ENCODE data around the gene HOMER3. TPM values are rescaled to one million over a fixed set of nuclear protein-coding genes. Genes with fewer than 3 reads are reported as not detected.

The HOMER3 gene
- total and polyA plus RNA-seq, 2 donors (not counting 1 experiment from before 2014, with no cell fraction given): 23.7 to 70.2 TPM

- H3K9ac ChIP-seq (ENCODE audit: insufficient read depth, low read length): no peak overlapping the region
- H3K9me3 ChIP-seq (ENCODE audit: control insufficient read depth, insufficient read depth, low read depth, low read length): no peaks in the 10 kb centered on the region
- no peak for DNase-seq (ENCODE audit: low read depth in 2 of 2)
- no peak overlapping the region for H3K27ac ChIP-seq (ENCODE audit: insufficient read depth, low read length)
- H4K20me1 ChIP-seq (ENCODE audit: control insufficient read depth, extremely low read depth, insufficient read depth, low read length): no peaks in the 10 kb centered on the region
- peaks cover 9% of the 10 kb centered on the region for H3K36me3 ChIP-seq (ENCODE audit: control insufficient read depth, insufficient read depth, low read length)
- H3K4me3 ChIP-seq (replicated peaks in 1 of 4; ENCODE audit: control extremely low read depth in 1 of 4, insufficient read depth in 1 of 4, low read depth in 3 of 4, low read length in 4 of 4): no peak overlapping the region
- peaks cover 2% of the 10 kb centered on the region for H3K4me1 ChIP-seq (ENCODE audit: control insufficient read depth, extremely low read depth, insufficient read depth, low read length)
- no peak overlapping the region for H2AFZ ChIP-seq (ENCODE audit: low read length)
- peaks cover 13% of the 10 kb centered on the region for H3K27me3 ChIP-seq (ENCODE audit: control insufficient read depth, insufficient read depth, low read length)
- no peak for TF ChIP-seq EZH2 (IDR thresholded peaks at IDR 0.05; ENCODE audit: low read length, missing control alignments)
- H3K79me2 ChIP-seq (ENCODE audit: control insufficient read depth, insufficient read depth, low read length): no peaks in the 10 kb centered on the region
- no peak overlapping the region for H3K4me2 ChIP-seq (ENCODE audit: extremely low read depth, insufficient read depth, low read length)
Measured at GRCh38 chr19:18898607-18899408, 42.2 kb downstream of the HOMER3 start.

DNA sequence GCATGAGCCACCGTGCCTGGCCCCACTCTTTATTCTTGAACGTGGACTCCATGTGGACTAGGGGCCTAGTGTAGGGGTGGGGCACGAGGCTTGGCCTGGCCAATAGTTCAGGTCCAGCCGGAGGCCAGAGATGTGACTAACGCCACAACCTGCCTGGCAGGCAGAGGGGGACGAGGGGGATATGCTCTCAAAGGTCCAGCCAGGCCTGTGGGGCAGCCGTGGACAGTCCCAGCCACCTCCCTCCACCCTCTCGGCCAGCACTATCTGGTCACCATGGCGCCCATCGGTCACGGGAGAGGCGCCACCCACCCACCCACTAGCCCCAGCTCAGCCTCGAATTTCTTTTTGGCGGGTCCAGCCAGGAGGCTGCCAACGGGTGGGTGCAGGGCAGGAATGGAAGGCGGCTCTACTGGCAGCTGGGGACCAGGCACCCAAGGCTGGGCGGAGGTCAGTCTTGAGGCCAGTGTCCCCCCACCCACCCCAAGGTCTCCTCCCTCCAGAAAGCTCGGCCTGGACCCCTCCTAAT, 42.9 kb downstream of the HOMER3 start:
- Histone ChIP-seq H3K27ac (ENCODE audit: insufficient read depth, low read length) (no peak overlapping the region), H3K4me1 (ENCODE audit: control insufficient read depth, extremely low read depth, insufficient read depth, low read length) (peaks cover 2% of the 10 kb centered on the region), H3K36me3 (ENCODE audit: control insufficient read depth, insufficient read depth, low read length) (peaks cover 9% of the 10 kb centered on the region), H2AFZ (ENCODE audit: low read length) (no peak overlapping the region), H3K4me2 (ENCODE audit: extremely low read depth, insufficient read depth, low read length) (no peak overlapping the region), H3K9me3 (ENCODE audit: control insufficient read depth, insufficient read depth, low read depth, low read length) (no peaks in the 10 kb centered on the region), H3K27me3 (ENCODE audit: control insufficient read depth, insufficient read depth, low read length) (peaks cover 18% of the 10 kb centered on the region), H3K4me3 (replicated peaks in 1 of 4; ENCODE audit: control extremely low read depth in 1 of 4, insufficient read depth in 1 of 4, low read depth in 3 of 4, low read length in 4 of 4) (no peak overlapping the region), H3K9ac (ENCODE audit: insufficient read depth, low read length) (no peak overlapping the region), H3K79me2 (ENCODE audit: control insufficient read depth, insufficient read depth, low read length) (no peaks in the 10 kb centered on the region), H4K20me1 (ENCODE audit: control insufficient read depth, extremely low read depth, insufficient read depth, low read length) (no peaks in the 10 kb centered on the region)
- DNase-seq (ENCODE audit: low read depth in 2 of 2): peak in 1 of 2 donors; percentile 34
- TF ChIP-seq CTCF (conservative IDR thresholded peaks at IDR 0.05 in 1 of 2, IDR thresholded peaks at IDR 0.05 in 1 of 2; ENCODE audit: low read depth in 1 of 2, low read length in 2 of 2): no peak
- no peak for TF ChIP-seq EZH2 (IDR thresholded peaks at IDR 0.05; ENCODE audit: low read length, missing control alignments)

DNA sequence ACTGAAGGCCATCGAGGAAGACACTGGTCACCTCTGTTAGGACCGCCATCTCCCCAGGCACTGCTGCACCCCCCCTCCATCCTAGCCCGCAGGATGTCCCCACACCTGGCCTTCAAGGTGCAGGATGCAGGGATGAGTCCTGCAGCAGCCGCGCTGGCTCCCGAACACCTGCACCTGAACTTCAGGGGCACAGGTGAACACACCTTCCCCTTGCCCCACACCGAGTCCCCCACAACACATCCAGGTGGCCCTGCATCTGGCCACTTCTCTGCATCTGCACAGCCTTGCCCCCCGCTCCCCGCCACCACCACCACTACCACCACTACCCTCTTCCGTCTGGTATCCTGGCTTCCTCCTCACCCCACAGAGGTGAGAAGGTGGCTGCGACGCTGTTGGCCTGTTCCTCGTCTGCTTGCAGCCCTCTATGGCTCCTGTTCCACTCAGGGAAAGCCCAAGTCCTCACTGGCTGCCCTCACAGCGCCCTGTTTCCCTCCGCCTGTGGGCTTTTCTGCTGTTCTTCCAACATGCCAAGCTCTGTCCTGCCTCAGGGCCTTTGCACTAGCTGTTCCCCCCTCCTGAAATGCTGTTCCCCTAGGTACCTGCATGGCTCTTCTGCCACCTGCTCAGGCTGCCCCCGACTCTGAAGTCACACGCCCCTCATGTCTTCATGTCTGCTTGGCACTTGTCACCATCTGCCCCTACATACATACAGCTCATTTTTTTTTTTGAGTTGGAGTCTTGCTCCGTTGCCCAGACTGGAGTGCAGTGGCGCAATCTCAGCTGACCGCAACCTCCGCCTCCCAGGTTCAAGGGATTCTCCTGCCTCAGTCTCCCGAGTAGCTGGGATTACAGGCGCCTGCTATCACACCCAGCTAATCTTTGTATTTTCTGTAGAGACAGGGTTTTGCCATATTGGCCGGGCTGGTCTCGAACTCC, 43.7 kb downstream of the HOMER3 start:
- no peak overlapping the region for H3K27ac ChIP-seq (ENCODE audit: insufficient read depth, low read length)
- no peak overlapping the region for H3K4me2 ChIP-seq (ENCODE audit: extremely low read depth, insufficient read depth, low read length)
- no peaks in the 10 kb centered on the region for H3K79me2 ChIP-seq (ENCODE audit: control insufficient read depth, insufficient read depth, low read length)
- TF ChIP-seq EZH2 (IDR thresholded peaks at IDR 0.05; ENCODE audit: low read length, missing control alignments) (no peak), CTCF (conservative IDR thresholded peaks at IDR 0.05 in 1 of 2, IDR thresholded peaks at IDR 0.05 in 1 of 2; ENCODE audit: low read depth in 1 of 2, low read length in 2 of 2) (no peak)
- peaks cover 9% of the 10 kb centered on the region for H3K36me3 ChIP-seq (ENCODE audit: control insufficient read depth, insufficient read depth, low read length)
- no peak overlapping the region for H3K9ac ChIP-seq (ENCODE audit: insufficient read depth, low read length)
- no peaks in the 10 kb centered on the region for H4K20me1 ChIP-seq (ENCODE audit: control insufficient read depth, extremely low read depth, insufficient read depth, low read length)
- H2AFZ ChIP-seq (ENCODE audit: low read length): no peak overlapping the region
- DNase-seq (ENCODE audit: low read depth in 2 of 2): no peak
- no peak overlapping the region for H3K4me3 ChIP-seq (replicated peaks in 1 of 4; ENCODE audit: control extremely low read depth in 1 of 4, insufficient read depth in 1 of 4, low read depth in 3 of 4, low read length in 4 of 4)
- H3K9me3 ChIP-seq (ENCODE audit: control insufficient read depth, insufficient read depth, low read depth, low read length): no peaks in the 10 kb centered on the region
- peaks cover 19% of the 10 kb centered on the region for H3K27me3 ChIP-seq (ENCODE audit: control insufficient read depth, insufficient read depth, low read length)
- peaks cover 2% of the 10 kb centered on the region for H3K4me1 ChIP-seq (ENCODE audit: control insufficient read depth, extremely low read depth, insufficient read depth, low read length)
